ENCODE measurements around the gene SERPINI1.

The SERPINI1 gene

GRCh38 chr3:167749209-167749608, 13.7 kb downstream of the SERPINI1 start:
- Histone ChIP-seq H3K4me1 (ENCODE audit: control insufficient read depth, insufficient read depth, low read length, poor library complexity, severe bottlenecking) (no peaks in the 10 kb centered on the region), H3K36me3 (ENCODE audit: control insufficient read depth, insufficient read depth, low read length) (no peaks in the 10 kb centered on the region), H3K27ac (ENCODE audit: insufficient read depth, low read length, poor library complexity, severe bottlenecking) (no peak overlapping the region), H3K4me3 (ENCODE audit: insufficient read depth, low read depth, low read length, poor library complexity, severe bottlenecking) (no peak overlapping the region), H3K27me3 (replicated peaks; ENCODE audit: control insufficient read depth, insufficient read depth, low read length, poor library complexity, severe bottlenecking) (no peaks in the 10 kb centered on the region), H3K9me3 (ENCODE audit: control insufficient read depth, low read length) (no peaks in the 10 kb centered on the region)
- no peak for DNase-seq

GRCh38 chr3:167749728-167750127, 14.2 kb downstream of the SERPINI1 start:
- H3K36me3 ChIP-seq (ENCODE audit: control insufficient read depth, insufficient read depth, low read length) = no peaks in the 10 kb centered on the region
- H3K27ac ChIP-seq (ENCODE audit: insufficient read depth, low read length, poor library complexity, severe bottlenecking) = no peak overlapping the region
- no peaks in the 10 kb centered on the region for H3K4me1 ChIP-seq (ENCODE audit: control insufficient read depth, insufficient read depth, low read length, poor library complexity, severe bottlenecking)

DNA sequence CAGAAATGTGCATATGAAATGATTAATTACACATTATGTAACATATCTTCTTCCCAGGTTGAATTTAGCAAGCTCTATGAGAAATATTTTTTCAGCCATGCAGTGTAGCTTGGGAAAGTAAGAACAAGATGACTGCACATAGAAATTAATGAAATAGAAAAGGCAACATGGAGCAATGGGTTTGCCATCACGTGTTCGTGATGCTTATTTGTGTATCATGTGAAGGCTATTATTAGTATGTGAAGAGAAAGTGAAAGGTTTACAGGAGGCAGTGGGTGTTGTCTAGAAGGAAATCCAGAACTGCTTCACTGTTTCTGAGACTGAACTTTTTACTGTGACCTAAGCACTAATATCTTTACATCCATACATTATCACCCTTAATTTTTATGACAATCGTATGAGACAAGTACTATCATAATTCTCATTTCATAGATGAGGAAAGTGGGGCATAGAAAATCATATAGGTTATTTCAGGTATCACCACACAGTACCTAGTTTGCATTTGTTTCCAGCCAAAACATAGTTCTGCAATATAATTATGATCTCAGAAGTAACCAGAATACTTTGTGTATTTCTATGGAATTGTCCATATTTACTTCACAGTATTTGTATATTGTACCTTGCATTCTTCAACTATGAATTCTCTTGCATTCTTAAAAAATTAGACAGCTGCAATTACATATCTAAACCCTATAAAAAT, 14.9 kb downstream of the SERPINI1 start:
- Histone ChIP-seq H3K27me3 (replicated peaks; ENCODE audit: control insufficient read depth, insufficient read depth, low read length, poor library complexity, severe bottlenecking) (no peaks in the 10 kb centered on the region), H3K4me1 (ENCODE audit: control insufficient read depth, insufficient read depth, low read length, poor library complexity, severe bottlenecking) (no peaks in the 10 kb centered on the region), H3K27ac (ENCODE audit: insufficient read depth, low read length, poor library complexity, severe bottlenecking) (no peak overlapping the region), H3K9me3 (ENCODE audit: control insufficient read depth, low read length) (no peaks in the 10 kb centered on the region), H3K4me3 (ENCODE audit: insufficient read depth, low read depth, low read length, poor library complexity, severe bottlenecking) (no peak overlapping the region), H3K36me3 (ENCODE audit: control insufficient read depth, insufficient read depth, low read length) (no peaks in the 10 kb centered on the region)
- no peak for DNase-seq

More at GRCh38 chr3:167749728-167750127, 14.2 kb downstream of the SERPINI1 start:
- no peak for DNase-seq
- no peaks in the 10 kb centered on the region for H3K27me3 ChIP-seq (replicated peaks; ENCODE audit: control insufficient read depth, insufficient read depth, low read length, poor library complexity, severe bottlenecking)
- H3K9me3 ChIP-seq (ENCODE audit: control insufficient read depth, low read length) = no peaks in the 10 kb centered on the region
- H3K4me3 ChIP-seq (ENCODE audit: insufficient read depth, low read depth, low read length, poor library complexity, severe bottlenecking) = no peak overlapping the region

DNA sequence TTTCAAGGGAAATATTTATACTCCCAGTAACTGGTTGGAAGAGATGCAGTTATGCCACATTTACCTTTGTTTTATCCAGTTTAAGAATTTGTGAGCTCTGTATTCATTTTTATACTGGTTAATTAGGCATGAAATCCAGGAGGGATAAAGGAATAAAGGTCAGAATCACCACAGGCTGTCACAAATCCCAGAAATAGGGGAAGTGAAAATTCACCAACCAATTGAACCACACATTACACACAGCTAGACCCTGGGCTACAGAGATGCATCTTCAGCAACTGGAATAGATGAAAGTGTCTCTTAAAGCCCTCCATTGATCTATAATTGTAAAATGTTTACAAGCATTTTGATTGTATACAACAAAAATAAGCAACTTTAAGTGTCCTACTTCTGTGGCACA, 18.5 kb downstream of the SERPINI1 start:
- H3K36me3 ChIP-seq (ENCODE audit: control insufficient read depth, insufficient read depth, low read length) = no peaks in the 10 kb centered on the region
- H3K27me3 ChIP-seq (replicated peaks; ENCODE audit: control insufficient read depth, insufficient read depth, low read length, poor library complexity, severe bottlenecking) = no peaks in the 10 kb centered on the region
- H3K4me3 ChIP-seq (ENCODE audit: insufficient read depth, low read depth, low read length, poor library complexity, severe bottlenecking) = no peak overlapping the region
- no peak for DNase-seq
- no peaks in the 10 kb centered on the region for H3K9me3 ChIP-seq (ENCODE audit: control insufficient read depth, low read length)
- H3K27ac ChIP-seq (ENCODE audit: insufficient read depth, low read length, poor library complexity, severe bottlenecking) = no peak overlapping the region
- no peaks in the 10 kb centered on the region for H3K4me1 ChIP-seq (ENCODE audit: control insufficient read depth, insufficient read depth, low read length, poor library complexity, severe bottlenecking)

- H3K4me1 ChIP-seq (ENCODE audit: control insufficient read depth, insufficient read depth, low read length, poor library complexity, severe bottlenecking) = no peaks in the 10 kb centered on the region
- no peaks in the 10 kb centered on the region for H3K9me3 ChIP-seq (ENCODE audit: control insufficient read depth, low read length)
- DNase-seq = no peak
- no peaks in the 10 kb centered on the region for H3K27me3 ChIP-seq (replicated peaks; ENCODE audit: control insufficient read depth, insufficient read depth, low read length, poor library complexity, severe bottlenecking)
- H3K36me3 ChIP-seq (ENCODE audit: control insufficient read depth, insufficient read depth, low read length) = no peaks in the 10 kb centered on the region
- H3K27ac ChIP-seq (ENCODE audit: insufficient read depth, low read length, poor library complexity, severe bottlenecking) = no peak overlapping the region
- H3K4me3 ChIP-seq (ENCODE audit: insufficient read depth, low read depth, low read length, poor library complexity, severe bottlenecking) = no peak overlapping the region
Observed at GRCh38 chr3:167761302-167761701, 25.8 kb downstream of the SERPINI1 start.

GRCh38 chr3:167762296-167762695, 26.8 kb downstream of the SERPINI1 start:
- no peak overlapping the region for H3K4me3 ChIP-seq (ENCODE audit: insufficient read depth, low read depth, low read length, poor library complexity, severe bottlenecking)
- H3K9me3 ChIP-seq (ENCODE audit: control insufficient read depth, low read length) = no peaks in the 10 kb centered on the region
- DNase-seq = no peak
- no peaks in the 10 kb centered on the region for H3K4me1 ChIP-seq (ENCODE audit: control insufficient read depth, insufficient read depth, low read length, poor library complexity, severe bottlenecking)
- no peaks in the 10 kb centered on the region for H3K36me3 ChIP-seq (ENCODE audit: control insufficient read depth, insufficient read depth, low read length)
- H3K27me3 ChIP-seq (replicated peaks; ENCODE audit: control insufficient read depth, insufficient read depth, low read length, poor library complexity, severe bottlenecking) = no peaks in the 10 kb centered on the region
- no peak overlapping the region for H3K27ac ChIP-seq (ENCODE audit: insufficient read depth, low read length, poor library complexity, severe bottlenecking)

GRCh38 chr3:167772992-167773391, 37.5 kb downstream of the SERPINI1 start:
- Histone ChIP-seq H3K9me3 (ENCODE audit: control insufficient read depth, low read length) (no peaks in the 10 kb centered on the region), H3K36me3 (ENCODE audit: control insufficient read depth, insufficient read depth, low read length) (no peaks in the 10 kb centered on the region), H3K4me3 (ENCODE audit: insufficient read depth, low read depth, low read length, poor library complexity, severe bottlenecking) (no peak overlapping the region), H3K4me1 (ENCODE audit: control insufficient read depth, insufficient read depth, low read length, poor library complexity, severe bottlenecking) (no peaks in the 10 kb centered on the region), H3K27me3 (replicated peaks; ENCODE audit: control insufficient read depth, insufficient read depth, low read length, poor library complexity, severe bottlenecking) (no peaks in the 10 kb centered on the region), H3K27ac (ENCODE audit: insufficient read depth, low read length, poor library complexity, severe bottlenecking) (no peak overlapping the region)
- DNase-seq = no peak

- Histone ChIP-seq H3K27ac (ENCODE audit: insufficient read depth, low read length, poor library complexity, severe bottlenecking) (no peak overlapping the region), H3K4me3 (ENCODE audit: insufficient read depth, low read depth, low read length, poor library complexity, severe bottlenecking) (no peak overlapping the region), H3K4me1 (ENCODE audit: control insufficient read depth, insufficient read depth, low read length, poor library complexity, severe bottlenecking) (no peaks in the 10 kb centered on the region), H3K27me3 (replicated peaks; ENCODE audit: control insufficient read depth, insufficient read depth, low read length, poor library complexity, severe bottlenecking) (no peaks in the 10 kb centered on the region), H3K9me3 (ENCODE audit: control insufficient read depth, low read length) (no peaks in the 10 kb centered on the region), H3K36me3 (ENCODE audit: control insufficient read depth, insufficient read depth, low read length) (no peaks in the 10 kb centered on the region)
- DNase-seq = no peak
Observed at GRCh38 chr3:167773584-167773983, 38.1 kb downstream of the SERPINI1 start.

DNA sequence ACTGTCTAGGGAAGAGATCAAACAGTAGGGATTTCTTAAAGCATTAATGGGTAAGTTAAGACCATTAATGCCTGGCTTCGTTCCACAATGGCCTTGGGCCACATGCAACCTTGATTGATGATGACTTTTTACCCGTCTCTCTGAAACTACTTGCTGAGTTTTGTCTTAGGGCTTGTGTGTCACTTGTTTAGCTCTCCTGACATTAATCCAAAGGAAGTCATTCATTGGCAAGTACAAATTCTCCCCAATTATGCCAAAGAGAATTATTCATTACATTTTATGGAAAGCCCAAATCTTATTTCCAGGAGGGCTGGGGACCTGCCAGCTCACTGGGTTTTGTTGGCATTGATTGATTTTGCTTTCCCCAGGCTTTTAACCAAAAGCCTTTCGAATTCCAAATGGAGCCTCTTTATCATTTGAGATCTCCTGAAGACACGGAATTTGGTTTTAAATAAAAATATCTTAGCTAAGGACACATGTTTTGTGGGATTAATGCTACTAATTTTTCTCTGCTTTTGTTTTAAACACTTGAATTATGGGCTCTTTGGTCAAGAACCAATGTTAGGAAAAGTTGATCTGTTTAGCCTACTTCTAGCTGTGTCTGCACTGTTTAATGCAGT, 40.7 kb downstream of the SERPINI1 start:
- Histone ChIP-seq H3K27me3 (replicated peaks; ENCODE audit: control insufficient read depth, insufficient read depth, low read length, poor library complexity, severe bottlenecking) (no peaks in the 10 kb centered on the region), H3K4me1 (ENCODE audit: control insufficient read depth, insufficient read depth, low read length, poor library complexity, severe bottlenecking) (no peaks in the 10 kb centered on the region), H3K4me3 (ENCODE audit: insufficient read depth, low read depth, low read length, poor library complexity, severe bottlenecking) (no peak overlapping the region), H3K9me3 (ENCODE audit: control insufficient read depth, low read length) (no peaks in the 10 kb centered on the region), H3K36me3 (ENCODE audit: control insufficient read depth, insufficient read depth, low read length) (no peaks in the 10 kb centered on the region), H3K27ac (ENCODE audit: insufficient read depth, low read length, poor library complexity, severe bottlenecking) (no peak overlapping the region)
- no peak for DNase-seq

GRCh38 chr3:167777356-167777755, 41.8 kb downstream of the SERPINI1 start:
- Histone ChIP-seq H3K4me1 (ENCODE audit: control insufficient read depth, insufficient read depth, low read length, poor library complexity, severe bottlenecking) (no peaks in the 10 kb centered on the region), H3K36me3 (ENCODE audit: control insufficient read depth, insufficient read depth, low read length) (no peaks in the 10 kb centered on the region), H3K27ac (ENCODE audit: insufficient read depth, low read length, poor library complexity, severe bottlenecking) (no peak overlapping the region), H3K4me3 (ENCODE audit: insufficient read depth, low read depth, low read length, poor library complexity, severe bottlenecking) (no peak overlapping the region), H3K9me3 (ENCODE audit: control insufficient read depth, low read length) (no peaks in the 10 kb centered on the region), H3K27me3 (replicated peaks; ENCODE audit: control insufficient read depth, insufficient read depth, low read length, poor library complexity, severe bottlenecking) (no peaks in the 10 kb centered on the region)
- DNase-seq = no peak
